AML-193 (cell line): ENCODE data around the gene TSHZ3.

Experiments used
- DNase-seq, 2 experiments: peaks; one replicate each; lab custom pipeline; 2025; lab: John Stamatoyannopoulos, UW

The TSHZ3 gene

DNA sequence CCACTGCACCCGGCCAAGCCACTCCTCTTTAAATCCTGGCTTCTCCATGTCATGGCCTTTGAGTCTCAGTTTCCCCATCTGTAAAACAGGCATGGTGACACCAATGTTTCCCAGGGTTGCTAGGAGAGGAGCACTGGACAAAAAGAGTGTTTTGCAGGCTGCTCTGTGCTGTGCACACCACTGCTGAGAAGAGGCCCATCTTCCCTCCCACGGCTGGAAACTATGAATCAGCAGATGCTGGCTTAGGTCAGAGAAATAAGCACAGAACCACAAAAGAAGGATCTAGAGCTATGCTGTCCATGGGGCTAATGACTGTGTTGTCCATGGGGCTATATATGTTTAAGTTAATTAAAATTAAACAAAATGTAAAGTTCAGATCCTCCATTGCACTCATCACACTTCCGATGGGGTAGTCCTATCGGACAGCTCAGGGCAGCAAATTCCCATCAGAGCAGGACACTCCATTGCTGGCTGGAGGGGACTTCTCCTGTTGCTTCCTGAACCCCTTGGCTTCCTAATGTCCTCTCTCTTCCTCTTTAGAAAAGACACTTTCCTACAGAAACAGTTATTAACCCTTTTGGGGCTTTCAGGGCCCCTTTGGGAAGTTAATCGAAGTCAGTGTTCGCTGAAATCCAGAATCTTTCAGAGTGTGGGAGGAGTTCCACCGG is 37.1 kb downstream of the TSHZ3 start:
- peak; percentile 19 to 25 for DNase-seq

DNA sequence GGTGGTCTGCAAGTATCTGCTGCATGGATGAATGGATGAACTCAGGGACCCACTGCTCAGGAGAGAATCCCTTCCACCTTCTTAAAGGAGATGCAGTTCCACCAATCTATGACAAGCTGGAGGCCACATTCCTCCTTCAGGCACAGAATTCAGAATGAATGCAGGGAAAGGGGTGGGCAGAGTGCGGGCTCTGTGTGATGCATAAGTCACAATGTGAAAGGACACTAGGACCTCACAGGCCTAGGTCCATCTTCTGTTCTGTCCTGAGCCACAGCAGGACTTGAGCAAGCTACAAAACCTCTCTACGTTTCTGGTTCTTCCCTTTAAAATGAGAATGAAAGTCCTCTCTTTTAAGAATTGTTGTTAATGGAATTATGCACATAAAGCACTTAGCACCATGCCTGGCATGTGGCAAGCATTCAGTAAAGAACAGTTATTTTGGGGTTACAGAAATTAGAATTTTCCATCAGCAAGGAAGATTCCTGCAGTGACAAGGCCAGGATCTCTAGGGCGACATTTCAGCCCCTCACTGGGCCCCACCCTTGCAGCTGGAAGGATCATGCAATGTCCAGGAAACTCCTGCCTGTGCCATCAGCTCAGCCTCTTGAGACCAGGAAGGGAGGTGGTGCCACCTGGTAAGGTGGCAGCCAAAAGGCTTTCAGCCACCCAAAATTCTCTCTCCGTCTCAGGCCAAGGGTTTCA is 38.7 kb downstream of the TSHZ3 start:
- DNase-seq = no peak

DNA sequence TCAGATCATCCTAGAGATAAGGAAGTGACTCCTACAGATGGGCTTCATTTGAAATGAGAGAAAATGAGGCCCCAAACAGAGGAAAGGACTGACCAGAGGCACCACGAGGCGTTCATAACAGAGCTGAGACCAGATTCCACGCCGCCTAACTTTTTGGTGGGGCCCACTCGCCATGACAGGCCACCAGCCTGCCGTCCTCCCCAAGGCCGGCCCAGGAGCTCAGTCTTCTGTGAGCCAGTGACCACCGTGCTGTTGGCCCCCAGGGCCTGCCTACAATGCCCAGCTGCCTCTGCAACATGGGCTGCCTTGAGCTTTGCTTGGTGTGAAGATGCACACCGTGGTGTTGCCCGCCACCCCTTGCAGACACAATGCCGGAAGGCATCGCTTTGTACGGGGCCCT is 40.5 kb downstream of the TSHZ3 start:
- DNase-seq = no peak

DNA sequence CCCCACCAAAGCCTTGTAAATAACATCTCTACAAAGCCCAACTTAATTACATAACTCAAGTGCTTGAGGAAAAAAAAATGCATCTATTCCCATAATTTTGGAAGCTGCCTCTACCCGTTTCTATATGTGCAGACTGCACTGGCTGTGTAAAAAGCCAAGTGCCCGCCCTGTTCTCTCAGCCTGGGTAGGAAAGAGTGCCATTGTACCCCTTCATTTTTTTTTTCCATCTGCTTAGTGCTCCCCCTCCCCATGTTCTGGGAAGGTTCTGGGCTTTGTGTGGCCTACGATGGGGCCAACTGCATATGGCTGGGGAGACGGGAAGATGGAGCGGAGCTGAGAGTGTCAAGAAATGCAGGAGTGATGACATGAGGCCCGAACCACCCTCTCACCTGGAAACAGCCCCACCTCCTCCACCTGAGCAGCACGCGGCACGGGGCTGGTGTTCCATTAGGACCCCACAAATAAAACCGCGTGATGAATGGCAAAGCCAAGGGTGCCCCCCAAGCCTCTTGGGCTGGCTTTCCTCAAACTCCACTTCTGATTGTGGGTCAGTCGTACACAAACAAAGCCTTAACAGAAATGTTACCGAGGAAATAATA is 42.1 kb downstream of the TSHZ3 start:
- no peak for DNase-seq

DNA sequence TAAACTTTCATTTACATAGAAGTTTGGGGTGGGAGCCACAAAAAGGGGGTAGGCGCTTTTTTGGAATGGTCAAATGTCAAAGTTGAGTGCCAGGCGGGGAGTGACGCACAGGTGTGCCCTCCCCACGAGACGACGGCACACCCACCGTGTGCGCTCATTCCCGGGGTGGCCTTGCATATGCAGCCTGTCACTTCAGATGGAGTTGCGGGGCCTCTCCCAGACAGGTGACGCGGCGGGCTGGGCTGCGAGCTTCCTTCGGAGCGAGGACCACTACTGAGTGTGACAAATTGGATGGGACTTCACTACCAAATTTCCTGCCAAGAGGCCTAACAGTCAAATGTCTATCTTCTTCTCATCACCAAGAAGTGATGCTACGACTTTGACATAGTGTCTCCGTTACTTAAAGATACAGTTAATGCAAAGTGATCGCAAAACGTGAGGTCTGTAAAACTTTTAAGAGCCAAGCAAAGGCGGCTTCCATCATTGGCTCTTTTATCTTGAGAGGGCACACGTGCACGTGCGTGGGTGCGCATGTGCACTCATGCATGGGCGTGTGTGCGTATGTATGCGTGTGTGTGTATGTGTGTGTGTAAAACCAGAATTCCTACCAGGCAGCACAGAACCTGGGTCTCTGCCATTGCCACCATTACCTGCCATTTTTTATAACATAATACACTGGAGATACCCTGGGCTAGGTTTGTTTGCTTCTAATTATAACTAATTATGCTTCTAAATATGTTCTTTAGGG is 43.1 kb downstream of the TSHZ3 start:
- no peak for DNase-seq

DNA sequence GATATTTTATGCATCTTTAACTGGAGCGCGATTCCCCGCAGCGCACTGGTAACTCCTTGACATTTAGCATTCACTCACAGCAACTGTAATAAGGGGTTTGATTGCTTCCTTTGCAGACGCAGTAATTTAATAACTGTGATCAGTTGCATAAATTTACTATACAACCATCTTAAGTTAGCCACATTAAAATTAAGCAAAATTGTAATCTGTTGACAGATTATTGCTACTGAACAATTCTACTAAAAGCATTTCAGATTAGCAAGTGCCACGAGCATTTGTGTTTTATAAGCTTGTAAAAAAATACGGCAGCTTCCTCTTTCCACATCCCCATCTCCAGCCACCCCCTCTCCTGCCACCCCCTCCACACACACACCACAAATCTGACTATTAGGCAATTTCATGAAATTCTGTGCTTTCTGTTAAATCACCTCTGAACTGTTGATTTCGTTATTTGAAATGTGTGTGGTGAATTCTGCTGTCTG is 44.4 kb downstream of the TSHZ3 start:
- DNase-seq = peak; percentile 66 to 74

DNA sequence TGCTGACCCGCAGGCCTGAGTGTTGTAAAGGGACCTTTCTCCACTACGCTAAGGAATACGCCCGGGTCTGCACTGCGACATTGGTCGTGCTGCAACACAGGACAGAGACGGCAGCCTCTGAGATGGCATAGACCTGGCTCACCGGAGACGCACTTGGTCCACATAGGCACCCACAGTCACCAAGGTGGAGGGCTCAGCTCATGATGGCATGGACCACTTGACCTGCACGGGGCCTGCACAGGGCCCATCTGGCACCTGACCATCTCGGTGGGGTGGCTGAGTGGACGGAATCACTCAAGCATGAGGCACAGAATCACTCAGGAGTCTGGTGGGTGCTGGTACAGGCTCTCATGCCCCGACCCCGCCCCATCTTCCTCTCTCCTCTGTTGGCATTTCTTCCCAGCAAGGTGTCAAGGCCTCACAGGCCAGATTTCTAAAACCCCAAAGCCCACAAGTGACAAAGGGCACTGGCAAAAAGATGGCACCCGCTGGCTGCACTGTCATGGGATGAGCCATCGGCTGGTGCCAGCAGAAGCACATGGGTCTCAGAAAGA is 45.9 kb downstream of the TSHZ3 start:
- DNase-seq = no peak

DNA sequence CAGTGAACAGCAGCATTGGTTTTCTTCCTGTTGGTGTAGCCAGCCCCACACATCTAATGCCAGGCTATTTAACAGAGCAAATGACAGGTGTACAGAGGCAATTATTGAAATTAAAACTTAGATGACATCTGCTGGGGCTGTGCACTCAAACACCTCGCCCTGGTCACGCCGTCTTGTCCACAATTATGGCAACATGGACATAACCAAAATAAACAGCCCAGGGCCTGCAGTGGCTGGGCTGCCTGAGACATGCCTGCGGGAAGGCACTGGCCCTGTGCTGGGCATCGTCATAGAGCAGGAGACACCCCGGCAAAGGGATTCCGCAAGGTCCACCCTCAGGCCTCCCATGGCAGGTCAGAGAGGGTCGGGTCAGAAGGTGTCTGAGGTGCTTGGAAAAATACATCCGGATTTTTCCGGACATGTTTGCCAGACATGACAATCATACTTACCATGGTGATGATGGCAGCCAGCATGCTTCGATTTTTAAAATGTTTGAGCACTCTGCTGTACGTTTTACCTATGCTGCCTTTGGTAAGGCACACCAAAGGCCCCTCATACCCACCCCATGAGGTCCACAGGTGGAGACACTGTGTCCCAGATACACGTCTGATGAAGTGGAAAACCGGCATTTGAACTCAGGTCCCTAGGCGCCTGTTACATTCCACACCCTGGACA is 47.8 kb downstream of the TSHZ3 start:
- DNase-seq = no peak

DNA sequence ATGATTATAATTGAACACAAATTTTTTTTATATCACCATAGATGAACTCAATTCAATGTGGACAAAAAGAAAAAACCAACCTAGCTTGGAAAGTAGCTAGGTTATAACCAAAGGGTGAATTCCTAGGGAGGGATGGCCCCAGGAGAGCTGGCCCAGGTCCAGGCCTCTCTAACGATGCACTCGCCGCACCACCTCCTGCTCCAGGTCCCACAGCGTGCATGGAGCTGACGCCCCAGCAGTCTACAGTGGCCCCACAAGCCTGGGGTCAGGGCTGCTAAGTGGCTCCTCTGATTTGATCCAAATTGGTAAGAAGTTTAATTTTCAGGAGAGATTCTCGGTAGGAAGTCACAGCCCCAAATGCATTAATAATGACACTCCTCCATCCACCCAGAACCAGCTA is 48.8 kb downstream of the TSHZ3 start:
- DNase-seq = no peak

DNA sequence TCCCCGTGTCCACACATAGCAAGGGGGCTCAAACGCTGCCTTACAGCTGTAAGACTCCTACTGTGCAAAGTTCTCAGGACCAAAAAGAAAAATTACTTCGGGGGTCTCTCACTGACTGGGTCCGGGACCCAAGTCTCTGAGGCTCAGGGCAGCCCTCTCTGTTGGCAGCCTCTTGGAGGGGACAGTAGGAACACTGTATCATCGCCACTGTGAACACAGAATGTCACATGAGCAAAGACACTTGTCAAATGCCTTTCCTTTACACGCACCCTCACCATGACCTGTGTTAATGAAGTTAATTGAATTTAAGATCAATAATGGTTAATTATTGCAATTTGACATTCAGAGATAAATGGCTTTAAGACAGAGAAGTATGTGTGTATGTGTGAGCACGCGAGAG is 49.6 kb downstream of the TSHZ3 start:
- no peak for DNase-seq

DNA sequence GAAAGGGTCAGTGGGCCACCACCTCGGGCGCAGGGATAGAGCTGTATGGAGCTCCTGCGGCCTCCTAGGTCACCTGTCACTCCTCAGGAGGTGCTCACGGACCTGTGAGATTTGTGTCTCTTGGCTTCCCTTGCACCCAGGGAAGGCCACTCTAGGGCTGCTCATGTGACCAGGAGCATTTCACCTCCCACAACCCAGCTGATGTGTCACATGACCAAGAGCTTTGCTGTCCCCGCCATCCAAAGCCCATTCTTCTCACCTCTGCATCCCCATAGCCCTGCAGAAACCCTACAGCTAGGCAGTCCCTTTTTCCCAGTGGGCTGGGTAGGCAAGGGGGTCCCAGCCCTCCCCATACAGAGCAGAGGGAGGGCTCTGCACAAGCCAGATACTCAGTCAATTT is 51.2 kb downstream of the TSHZ3 start:
- no peak for DNase-seq

DNA sequence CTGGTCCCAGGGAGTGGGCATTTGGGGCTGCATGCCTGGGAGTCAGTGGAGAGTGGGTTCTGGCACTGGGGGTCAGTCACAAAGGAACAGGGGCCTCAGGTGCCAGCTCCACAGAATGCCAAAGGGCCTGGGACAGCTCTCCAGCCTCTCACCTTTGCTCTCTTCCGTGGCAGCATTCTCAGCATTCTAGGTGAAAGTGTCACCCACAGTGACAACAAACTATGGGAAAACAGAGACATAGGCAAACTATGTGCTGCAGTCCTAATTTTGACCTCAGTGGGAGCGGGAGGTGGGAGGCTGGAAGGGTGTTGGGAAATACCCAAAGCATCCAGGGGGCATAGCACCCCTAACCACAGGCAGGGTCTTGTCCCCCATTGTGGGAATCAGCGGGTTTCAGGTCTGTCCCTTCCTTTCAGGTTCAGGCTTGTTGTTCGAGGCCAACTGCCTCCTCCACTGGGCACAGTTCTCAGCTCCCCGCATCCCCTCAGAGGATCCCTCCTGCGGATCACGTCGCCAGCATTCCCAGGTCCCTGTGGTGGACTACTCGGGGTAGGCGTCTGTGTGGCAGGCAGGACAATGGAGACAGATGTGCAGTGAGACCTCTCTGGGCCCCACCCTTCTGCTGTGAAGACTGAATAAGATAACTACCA is 52.4 kb downstream of the TSHZ3 start:
- DNase-seq = no peak

DNA sequence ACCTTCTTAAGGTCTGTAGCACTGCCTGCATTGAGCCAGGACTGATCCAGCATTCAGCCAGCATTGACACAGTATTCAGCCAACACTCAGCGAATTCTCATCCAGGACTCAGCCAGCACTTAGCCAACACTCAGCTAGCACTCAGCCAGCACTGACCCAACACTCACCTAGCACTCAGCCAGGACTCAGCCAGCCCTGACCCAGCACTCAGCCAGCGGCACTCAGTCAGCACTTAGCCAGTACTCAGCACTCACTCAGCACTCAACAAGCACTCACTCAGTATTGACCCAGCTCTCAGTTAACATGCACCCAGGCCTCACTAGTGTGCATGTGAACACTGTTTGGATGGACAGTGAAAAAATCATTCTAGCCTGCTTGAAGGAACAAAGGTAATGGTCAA is 55.0 kb downstream of the TSHZ3 start:
- no peak for DNase-seq

DNA sequence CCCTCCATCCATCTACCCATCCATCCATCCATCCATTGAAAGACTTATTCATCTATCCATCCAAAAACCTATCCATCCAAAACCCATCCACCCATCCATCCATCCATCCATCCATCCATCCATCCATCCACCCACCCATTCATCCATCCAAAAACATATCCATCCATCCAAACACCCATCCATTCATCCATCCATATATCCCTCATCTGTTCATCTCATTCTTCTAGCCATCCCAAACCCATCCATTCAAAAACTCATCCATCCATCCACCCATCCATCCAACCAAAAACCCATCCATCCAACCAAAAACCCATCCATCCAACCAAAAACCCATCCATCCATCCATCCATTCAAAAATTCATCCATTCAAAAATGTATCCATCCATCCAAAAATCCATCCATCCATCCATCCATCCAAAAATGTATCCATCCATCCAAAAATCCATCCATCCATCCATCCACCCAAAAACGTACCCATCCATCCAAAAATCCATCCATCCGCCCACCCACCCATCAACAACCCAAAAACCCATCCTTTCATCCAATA is 56.5 kb downstream of the TSHZ3 start:
- DNase-seq = no peak

DNA sequence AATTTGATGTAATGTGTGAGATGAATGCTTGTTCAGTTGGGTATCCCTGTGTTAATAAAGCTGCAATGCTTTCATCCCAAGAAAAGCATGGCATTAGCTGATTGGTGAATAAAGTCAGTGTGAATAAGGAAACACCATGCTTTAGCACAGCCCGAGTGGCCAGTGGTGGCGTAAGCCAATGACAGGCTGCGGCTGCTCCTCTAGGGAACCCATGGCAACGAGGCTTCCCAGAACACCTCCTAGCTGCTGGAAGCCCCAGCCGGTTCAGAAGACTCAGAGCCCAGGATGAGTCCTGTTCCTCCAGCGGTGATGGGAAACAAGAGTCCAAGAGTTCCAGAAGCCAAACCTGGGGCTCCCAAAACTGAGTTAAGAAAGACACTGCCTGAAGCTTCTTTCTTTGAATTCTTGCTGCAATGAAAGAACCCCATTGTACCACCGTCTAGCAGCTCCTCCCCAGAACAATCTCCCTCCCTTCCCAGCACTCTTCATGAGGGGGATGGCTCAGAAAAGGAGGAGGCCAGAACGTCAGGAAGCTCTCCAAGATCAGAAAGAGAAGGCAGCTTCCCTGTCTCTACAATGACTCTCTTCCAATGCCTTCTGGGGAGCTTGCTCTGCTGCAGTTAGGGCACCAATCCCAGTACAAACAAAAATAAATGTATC is 58.2 kb downstream of the TSHZ3 start:
- no peak for DNase-seq

DNA sequence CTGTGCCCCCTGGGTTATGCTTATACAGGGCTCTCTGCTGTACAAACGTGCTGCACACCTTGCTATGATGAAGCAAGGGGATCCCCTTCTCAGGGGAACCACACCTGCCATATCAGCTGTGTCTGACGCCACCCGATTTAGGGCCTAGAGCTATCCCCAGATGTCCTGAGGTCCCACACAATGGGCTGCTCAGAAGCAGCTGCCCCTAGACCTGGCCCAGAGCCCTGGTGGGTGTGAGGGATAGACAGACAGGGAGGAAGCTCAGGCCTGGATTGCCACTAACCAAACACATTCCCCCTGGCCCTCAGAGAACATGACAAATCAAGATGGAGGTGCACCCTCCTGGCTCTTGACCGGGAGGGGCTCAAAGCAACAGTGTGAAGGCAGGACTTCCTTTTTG is 59.3 kb downstream of the TSHZ3 start:
- no peak for DNase-seq

DNA sequence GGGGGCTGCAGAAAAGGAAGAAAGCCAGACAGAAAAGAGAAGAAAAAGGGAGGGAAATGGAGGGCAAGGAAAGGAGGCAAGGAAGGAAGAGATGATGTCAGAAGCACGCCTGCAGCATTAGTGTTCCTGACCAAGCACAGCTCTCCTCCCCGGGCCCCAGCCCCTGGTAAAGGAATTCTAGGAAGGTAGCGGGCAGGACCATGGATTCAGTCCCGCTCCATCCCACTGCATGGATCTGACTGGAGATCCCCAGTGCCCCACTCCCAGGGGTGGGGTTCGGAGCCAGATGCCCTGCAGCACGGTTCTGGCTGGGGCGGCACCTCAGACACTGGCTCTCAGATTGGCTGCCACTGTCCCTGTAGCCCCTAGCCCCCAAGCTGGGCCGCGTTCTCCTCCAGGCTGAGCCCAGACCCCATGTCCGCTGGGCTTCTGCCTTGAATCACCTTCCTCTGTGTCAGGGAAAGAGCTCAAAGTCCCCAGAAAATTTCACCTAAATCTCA is 59.8 kb downstream of the TSHZ3 start:
- no peak for DNase-seq

DNA sequence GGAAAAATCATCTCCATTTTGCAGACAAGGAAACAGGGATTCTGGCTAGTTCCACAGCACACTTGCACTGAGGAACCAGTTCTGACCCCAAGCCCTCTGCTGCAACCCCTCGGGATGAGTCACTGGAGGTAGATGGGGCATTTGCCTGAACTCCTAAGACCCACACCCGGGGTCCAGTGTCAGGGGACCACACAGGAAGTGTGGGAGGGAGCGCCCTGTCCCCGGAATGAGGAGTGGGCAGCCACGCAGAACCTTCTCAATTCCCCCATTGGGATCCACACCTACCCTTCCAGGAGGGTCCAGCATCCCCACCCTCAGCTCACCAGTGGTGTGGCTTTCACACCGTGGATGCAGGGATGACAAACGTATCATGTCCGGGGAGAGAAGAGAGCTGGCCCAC is 62.7 kb downstream of the TSHZ3 start:
- no peak for DNase-seq

DNA sequence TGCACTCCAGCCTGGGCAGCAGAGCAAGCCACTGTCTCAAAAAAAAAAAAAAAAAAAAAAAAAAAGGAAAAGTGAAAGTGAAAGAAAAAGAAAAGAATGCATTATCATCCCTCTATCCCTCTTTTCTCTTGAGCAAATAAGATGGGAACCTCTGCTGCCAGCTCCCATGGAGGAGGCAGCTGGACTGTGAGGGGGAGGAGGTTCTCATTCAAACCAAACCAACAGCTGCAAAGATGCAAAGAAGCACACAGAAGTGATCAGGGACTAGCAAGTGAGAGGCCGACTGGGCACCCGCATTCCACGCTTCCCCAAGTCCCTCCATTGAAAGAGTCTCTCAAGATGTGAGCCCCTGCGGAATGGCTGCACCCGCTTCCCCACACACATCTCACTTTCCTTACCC is 63.5 kb downstream of the TSHZ3 start:
- no peak for DNase-seq

DNA sequence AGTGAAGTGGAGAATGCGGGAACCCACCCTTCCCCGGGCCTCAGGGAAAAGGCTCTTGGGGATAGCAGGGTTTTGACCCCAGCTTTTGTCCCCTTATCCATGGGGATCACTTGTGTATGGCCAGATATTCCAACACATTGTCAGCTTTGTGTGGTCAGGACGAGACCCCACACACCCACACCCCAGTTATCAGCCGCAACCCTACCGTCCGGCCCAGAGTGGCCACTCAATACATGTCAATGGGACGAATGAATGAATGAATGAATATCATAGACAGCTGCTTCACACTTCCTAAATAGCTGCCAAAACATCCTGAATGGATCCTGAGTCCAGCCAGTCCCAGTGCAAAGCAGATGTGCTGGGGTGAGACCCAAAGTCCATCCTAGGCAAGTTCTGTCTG is 64.6 kb downstream of the TSHZ3 start:
- DNase-seq = no peak
